GM23338 (cell line): Measurements from ENCODE around the gene MMP17. TPM values are rescaled to one million over a fixed set of nuclear protein-coding genes. Genes with fewer than 3 reads are reported as not detected.

Source experiments
- ATAC-seq: fragments of 200-7000 bp; cut with Tn5 transposase; 3 replicates; pipeline ENCODE4 v1.9.1; 2020
- DNase-seq: peaks from one replicate; pipeline ENCODE4 v3.0.0-alpha.2; 2015; ENCODE audit warnings: low spot score
- H2AFZ ChIP-seq: fragments of 200-600 bp; sonication (generic); 2 replicates; pipeline ENCODE4 v1.8.0; 2016; ENCODE audit warnings: antibody characterized with exemption, mild to moderate bottlenecking, moderate library complexity
- H3F3A ChIP-seq: fragments of 200-600 bp; sonication (generic); replicated peaks from 2 replicates; pipeline ENCODE4 v1.8.0; 2017; ENCODE audit warnings: antibody characterized with exemption, mixed run types, low read depth
- H3K27ac ChIP-seq: fragments of 200-600 bp; sonication (generic); 2 replicates; pipeline ENCODE4 v1.6.1; 2016; ENCODE audit warnings: low read depth
- H3K27me3 ChIP-seq: fragments of 200-600 bp; sonication (generic); 2 replicates; pipeline ENCODE4 v1.8.0; 2016; ENCODE audit warnings: mild to moderate bottlenecking, mixed run types, moderate library complexity; ENCODE audit not compliant: insufficient read depth
- H3K36me3 ChIP-seq: fragments of 200-600 bp; sonication (generic); 2 replicates; pipeline ENCODE4 v1.8.0; 2016; ENCODE audit warnings: mild to moderate bottlenecking; ENCODE audit not compliant: insufficient read depth
- H3K4me1 ChIP-seq: fragments of 200-600 bp; sonication (generic); 2 replicates; pipeline ENCODE4 v1.8.0; 2016; ENCODE audit warnings: mild to moderate bottlenecking, moderate library complexity; ENCODE audit not compliant: insufficient read depth
- H3K4me2 ChIP-seq: fragments of 200-600 bp; sonication (generic); 2 replicates; pipeline ENCODE4 v1.7.1; 2017; ENCODE audit warnings: mixed run types
- H3K4me3 ChIP-seq: fragments of 200-600 bp; sonication (generic); 2 replicates; pipeline ENCODE4 v1.6.1; 2016; ENCODE audit warnings: mixed run types
- H3K79me2 ChIP-seq: fragments of 200-600 bp; sonication (generic); replicated peaks from 2 replicates; pipeline ENCODE4 v1.8.0; 2017; ENCODE audit warnings: mild to moderate bottlenecking; ENCODE audit not compliant: insufficient read depth
- H3K9me2 ChIP-seq: fragments of 200-600 bp; sonication (generic); 2 replicates; pipeline ENCODE4 v1.8.0; 2017; ENCODE audit not compliant: insufficient read depth
- H4K20me1 ChIP-seq: fragments of 200-600 bp; sonication (generic); replicated peaks from 2 replicates; pipeline ENCODE4 v1.8.0; 2017; ENCODE audit warnings: mild to moderate bottlenecking; ENCODE audit not compliant: insufficient read depth
- H3K27ac Mint-ChIP-seq: 2 replicates; pipeline ENCODE4 v1.8.0; 2020; ENCODE audit warnings: inconsistent platforms, mild to moderate bottlenecking, moderate library complexity, mixed read lengths
- H3K27me3 Mint-ChIP-seq: 3 replicates; pipeline ENCODE4 v1.8.0; 2022; ENCODE audit warnings: low read depth, mild to moderate bottlenecking, moderate library complexity, mixed read lengths, inconsistent platforms; ENCODE audit not compliant: insufficient read depth, poor library complexity
- H3K36me3 Mint-ChIP-seq: 3 replicates; pipeline ENCODE4 v1.8.0; 2021; ENCODE audit warnings: low read depth, mild to moderate bottlenecking, inconsistent platforms, moderate library complexity, mixed read lengths
- H3K4me1 Mint-ChIP-seq: 3 replicates; pipeline ENCODE4 v1.8.0; 2020; ENCODE audit warnings: mild to moderate bottlenecking, inconsistent platforms, mixed read lengths
- H3K4me3 Mint-ChIP-seq: 3 replicates; pipeline ENCODE4 v1.8.0; 2021; ENCODE audit warnings: moderate library complexity, mild to moderate bottlenecking, inconsistent platforms, mixed read lengths
- H3K9me3 Mint-ChIP-seq: 3 replicates; pipeline ENCODE4 v1.8.0; 2020; ENCODE audit warnings: moderate library complexity, mild to moderate bottlenecking, inconsistent platforms, mixed read lengths
- CREB1 ChIP-seq: fragments of 250-450 bp; sonication (Bioruptor Pico); IDR thresholded peaks from 2 replicates; pipeline ENCODE4 v1.5.0; 2020; ENCODE audit warnings: low read depth, mild to moderate bottlenecking, moderate library complexity
- ETS1 ChIP-seq: IDR thresholded peaks from 2 replicates; pipeline ENCODE4 v1.6.1; 2016; ENCODE audit warnings: antibody characterized with exemption
- EZH2 ChIP-seq: fragments of 200-600 bp; sonication (generic); IDR thresholded peaks from one replicate; pipeline ENCODE4 v1.8.0; 2017; ENCODE audit warnings: antibody characterized with exemption, mild to moderate bottlenecking, low read depth; ENCODE audit not compliant: unreplicated experiment
- EZH2phosphoT487 ChIP-seq: fragments of 200-600 bp; sonication (generic); IDR thresholded peaks from one replicate; pipeline ENCODE4 v1.8.1; 2018; ENCODE audit warnings: antibody characterized with exemption; ENCODE audit not compliant: unreplicated experiment
- JUNB ChIP-seq: IDR thresholded peaks from one replicate; pipeline ENCODE4 v1.6.1; 2016; ENCODE audit warnings: antibody characterized with exemption; ENCODE audit not compliant: unreplicated experiment
- NANOG ChIP-seq: IDR thresholded peaks from 2 replicates; pipeline ENCODE4 v1.6.1; 2016; ENCODE audit warnings: antibody characterized with exemption, borderline replicate concordance
- POLR2AphosphoS5 ChIP-seq: IDR thresholded peaks from 2 replicates; pipeline ENCODE4 v1.6.1; 2016; ENCODE audit warnings: antibody characterized with exemption, low read depth
- STAT1 ChIP-seq: IDR thresholded peaks from one replicate; pipeline ENCODE4 v1.6.1; 2016; ENCODE audit warnings: antibody characterized with exemption; ENCODE audit not compliant: unreplicated experiment
- ZNF114 ChIP-seq: fragments of 250-450 bp; sonication (Bioruptor Pico); IDR thresholded peaks from 2 replicates; pipeline ENCODE4 v1.5.0; 2020; ENCODE audit warnings: mild to moderate bottlenecking, moderate library complexity
- ZNF331 ChIP-seq: fragments of 250-450 bp; sonication (Bioruptor Pico); IDR thresholded peaks from 2 replicates; pipeline ENCODE4 v1.5.0; 2020; ENCODE audit warnings: low read depth, mild to moderate bottlenecking, moderate library complexity
- ZNF462 ChIP-seq: fragments of 250-450 bp; sonication (Bioruptor Pico); IDR thresholded peaks from 2 replicates; pipeline ENCODE4 v1.5.0; 2020; ENCODE audit warnings: mild to moderate bottlenecking, moderate library complexity
- polyA plus RNA-seq: library from polyadenylated mRNA; unstranded; fragments of >200 nt; fragmentation: Nextera tagmentation; extraction: Ambion mirVana; gene quantifications from 2 replicates; pipeline ENCODE4 v1.2.1, GENCODE V29; 2016
- total RNA-seq: library from RNA; depleted of rRNA; stranded (reverse); fragments of >200 nt; shearing (Covaris generic); gene quantifications from 2 replicates; pipeline ENCODE4 v1.2.3, GENCODE V29; 2014
- TF ChIP-seq, protein P1 (sequence below): IDR thresholded peaks from one replicate; pipeline ENCODE4 v1.6.1; 2018; ENCODE audit warnings: antibody characterized with exemption; ENCODE audit not compliant: unreplicated experiment

Gene MMP17
- total and polyA plus RNA-seq, 2 experiments from 2014 or later, result 10.4 to 48.5 TPM

GRCh38 chr12:131833288-131833895, 5.2 kb downstream of the MMP17 start:
- Histone ChIP-seq H3K4me3 (no peak overlapping the region), H3K36me3 (no peaks in the 10 kb centered on the region), H3K4me1 (peaks cover 7% of the 10 kb centered on the region; the same call in 1 of the 2 replicates), H3F3A (0 out of 2 replicates have a peak, but pooled peaks cover 3% of the 10 kb centered on the region), H3K4me2 (no peak overlapping the region), H3K27ac (no peak overlapping the region), H2AFZ (no peak overlapping the region), H4K20me1 (no peaks in the 10 kb centered on the region; the same call in none of the 2 replicates), H3K9me2 (no peaks in the 10 kb centered on the region), H3K27me3 (peaks cover 26% of the 10 kb centered on the region), H3K79me2 (no peaks in the 10 kb centered on the region; the same call in 1 of the 2 replicates)
- Mint-ChIP-seq H3K4me1 (peaks cover 8% of the 10 kb centered on the region), H3K9me3 (no peaks in the 10 kb centered on the region), H3K27ac (no peak overlapping the region), H3K4me3 (peak overlapping the region; percentile 29; the same call in 1 of the 3 replicates), H3K36me3 (no peaks in the 10 kb centered on the region), H3K27me3 (peaks cover 13% of the 10 kb centered on the region)
- DNase-seq (no peak), ATAC-seq (no peak)
- TF ChIP-seq EZH2phosphoT487 (no peak), NANOG (no peak), JUNB (no peak), CREB1 (CRISPR knock-in tag) (no peak), EZH2 (no peak), POLR2AphosphoS5 (no peak), ZNF462 (CRISPR knock-in tag) (no peak), STAT1 (no peak), ZNF331 (CRISPR knock-in tag) (no peak), ZNF114 (CRISPR knock-in tag) (no peak), ETS1 (no peak)
- TF ChIP-seq, protein P1, sequence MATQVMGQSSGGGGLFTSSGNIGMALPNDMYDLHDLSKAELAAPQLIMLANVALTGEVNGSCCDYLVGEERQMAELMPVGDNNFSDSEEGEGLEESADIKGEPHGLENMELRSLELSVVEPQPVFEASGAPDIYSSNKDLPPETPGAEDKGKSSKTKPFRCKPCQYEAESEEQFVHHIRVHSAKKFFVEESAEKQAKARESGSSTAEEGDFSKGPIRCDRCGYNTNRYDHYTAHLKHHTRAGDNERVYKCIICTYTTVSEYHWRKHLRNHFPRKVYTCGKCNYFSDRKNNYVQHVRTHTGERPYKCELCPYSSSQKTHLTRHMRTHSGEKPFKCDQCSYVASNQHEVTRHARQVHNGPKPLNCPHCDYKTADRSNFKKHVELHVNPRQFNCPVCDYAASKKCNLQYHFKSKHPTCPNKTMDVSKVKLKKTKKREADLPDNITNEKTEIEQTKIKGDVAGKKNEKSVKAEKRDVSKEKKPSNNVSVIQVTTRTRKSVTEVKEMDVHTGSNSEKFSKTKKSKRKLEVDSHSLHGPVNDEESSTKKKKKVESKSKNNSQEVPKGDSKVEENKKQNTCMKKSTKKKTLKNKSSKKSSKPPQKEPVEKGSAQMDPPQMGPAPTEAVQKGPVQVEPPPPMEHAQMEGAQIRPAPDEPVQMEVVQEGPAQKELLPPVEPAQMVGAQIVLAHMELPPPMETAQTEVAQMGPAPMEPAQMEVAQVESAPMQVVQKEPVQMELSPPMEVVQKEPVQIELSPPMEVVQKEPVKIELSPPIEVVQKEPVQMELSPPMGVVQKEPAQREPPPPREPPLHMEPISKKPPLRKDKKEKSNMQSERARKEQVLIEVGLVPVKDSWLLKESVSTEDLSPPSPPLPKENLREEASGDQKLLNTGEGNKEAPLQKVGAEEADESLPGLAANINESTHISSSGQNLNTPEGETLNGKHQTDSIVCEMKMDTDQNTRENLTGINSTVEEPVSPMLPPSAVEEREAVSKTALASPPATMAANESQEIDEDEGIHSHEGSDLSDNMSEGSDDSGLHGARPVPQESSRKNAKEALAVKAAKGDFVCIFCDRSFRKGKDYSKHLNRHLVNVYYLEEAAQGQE, result no peak
